GM18858 (cell line): Measurements from ENCODE around the gene ADM5.
"Not testable (repeated sequence)": the region's sequence is repeated elsewhere in the genome, so short reads cannot be mapped to it uniquely, and the experiment has no call there.

Experiments used
- ATAC-seq: cut with Tn5 transposase; IDR thresholded peaks from one replicate; pipeline ENCODE4 v1.9.1; 2021; ENCODE audit not compliant: unreplicated experiment

The ADM5 gene

GRCh38 chr19:49699364-49699763, 10.0 kb downstream of the ADM5 start:
- no peak for ATAC-seq

- ATAC-seq: no peak
Measured at GRCh38 chr19:49700563-49700962, 11.2 kb downstream of the ADM5 start.

- ATAC-seq: no peak
Measured at GRCh38 chr19:49701271-49701786, 11.9 kb downstream of the ADM5 start.

- ATAC-seq: no peak
Measured at GRCh38 chr19:49704888-49705642, 15.7 kb downstream of the ADM5 start.

- ATAC-seq: no peak
Measured at GRCh38 chr19:49705919-49706318, 16.5 kb downstream of the ADM5 start.

- ATAC-seq: no peak
Measured at GRCh38 chr19:49710372-49710951, 21.1 kb downstream of the ADM5 start.

- ATAC-seq: no peak
Measured at GRCh38 chr19:49712397-49712859, 23.0 kb downstream of the ADM5 start.

GRCh38 chr19:49713236-49713845, 23.9 kb downstream of the ADM5 start:
- ATAC-seq: no peak

- no peak for ATAC-seq
Measured at GRCh38 chr19:49716154-49716553, 26.8 kb downstream of the ADM5 start.

GRCh38 chr19:49718511-49718910, 29.1 kb downstream of the ADM5 start:
- ATAC-seq: no peak

- ATAC-seq: no peak
Measured at GRCh38 chr19:49718991-49719390, 29.6 kb downstream of the ADM5 start.

- not testable (repeated sequence) for ATAC-seq
Measured at GRCh38 chr19:49719420-49719819, 30.0 kb downstream of the ADM5 start.

- ATAC-seq: no peak
Measured at GRCh38 chr19:49727217-49728030, 38.0 kb downstream of the ADM5 start.

GRCh38 chr19:49730166-49730565, 40.8 kb downstream of the ADM5 start:
- ATAC-seq: no peak

GRCh38 chr19:49738268-49738667, 48.9 kb downstream of the ADM5 start:
- no peak for ATAC-seq

GRCh38 chr19:49739098-49739497, 49.7 kb downstream of the ADM5 start:
- ATAC-seq: no peak

GRCh38 chr19:49739933-49740332, 50.5 kb downstream of the ADM5 start:
- ATAC-seq: no peak
